ENCODE results near the gene BTBD10.

The BTBD10 gene

DNA sequence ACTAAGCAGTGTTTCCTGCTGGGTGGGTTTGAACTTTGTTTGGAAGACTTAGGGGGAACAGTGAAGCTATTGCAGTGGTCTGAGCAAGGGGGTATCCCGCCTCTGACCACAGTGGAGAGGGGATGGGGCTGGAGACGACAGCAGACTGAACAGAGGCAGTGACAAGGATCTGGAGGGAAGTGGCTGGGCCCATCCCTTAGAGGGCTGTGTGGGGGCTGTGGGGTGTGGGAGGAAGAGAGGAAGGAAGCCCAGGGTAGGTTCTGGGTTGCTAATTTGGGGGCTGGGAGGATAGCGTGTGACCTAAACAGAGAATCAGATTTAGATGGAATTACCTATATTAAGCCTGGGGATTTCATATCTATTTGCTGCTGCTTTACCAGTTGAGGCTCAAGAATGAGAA lies 114.7 kb downstream of the BTBD10 start:
- TF ChIP-seq, protein P1, sequence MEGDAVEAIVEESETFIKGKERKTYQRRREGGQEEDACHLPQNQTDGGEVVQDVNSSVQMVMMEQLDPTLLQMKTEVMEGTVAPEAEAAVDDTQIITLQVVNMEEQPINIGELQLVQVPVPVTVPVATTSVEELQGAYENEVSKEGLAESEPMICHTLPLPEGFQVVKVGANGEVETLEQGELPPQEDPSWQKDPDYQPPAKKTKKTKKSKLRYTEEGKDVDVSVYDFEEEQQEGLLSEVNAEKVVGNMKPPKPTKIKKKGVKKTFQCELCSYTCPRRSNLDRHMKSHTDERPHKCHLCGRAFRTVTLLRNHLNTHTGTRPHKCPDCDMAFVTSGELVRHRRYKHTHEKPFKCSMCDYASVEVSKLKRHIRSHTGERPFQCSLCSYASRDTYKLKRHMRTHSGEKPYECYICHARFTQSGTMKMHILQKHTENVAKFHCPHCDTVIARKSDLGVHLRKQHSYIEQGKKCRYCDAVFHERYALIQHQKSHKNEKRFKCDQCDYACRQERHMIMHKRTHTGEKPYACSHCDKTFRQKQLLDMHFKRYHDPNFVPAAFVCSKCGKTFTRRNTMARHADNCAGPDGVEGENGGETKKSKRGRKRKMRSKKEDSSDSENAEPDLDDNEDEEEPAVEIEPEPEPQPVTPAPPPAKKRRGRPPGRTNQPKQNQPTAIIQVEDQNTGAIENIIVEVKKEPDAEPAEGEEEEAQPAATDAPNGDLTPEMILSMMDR (IDR thresholded peaks at IDR 0.05; ENCODE audit: low read depth, low read length, missing control alignments): no peak
- no peaks in the 10 kb centered on the region for H3K27me3 ChIP-seq (replicated peaks)
- DNase-seq: no peak
- no peak overlapping the region for H3K4me3 ChIP-seq (ENCODE audit: low read depth, low read length)
- no peaks in the 10 kb centered on the region for H3K36me3 ChIP-seq (replicated peaks)
- H3K27ac ChIP-seq: no peak overlapping the region
- in situ Hi-C loops (cut with HindIII; ENCODE audit: low pct_ligation_motif_present, low sequenced_read_pairs): loop anchor here (25.0 kb wide), 1 partner anchor 136 kb away; no protein-coding TSS in a partner anchor

DNA sequence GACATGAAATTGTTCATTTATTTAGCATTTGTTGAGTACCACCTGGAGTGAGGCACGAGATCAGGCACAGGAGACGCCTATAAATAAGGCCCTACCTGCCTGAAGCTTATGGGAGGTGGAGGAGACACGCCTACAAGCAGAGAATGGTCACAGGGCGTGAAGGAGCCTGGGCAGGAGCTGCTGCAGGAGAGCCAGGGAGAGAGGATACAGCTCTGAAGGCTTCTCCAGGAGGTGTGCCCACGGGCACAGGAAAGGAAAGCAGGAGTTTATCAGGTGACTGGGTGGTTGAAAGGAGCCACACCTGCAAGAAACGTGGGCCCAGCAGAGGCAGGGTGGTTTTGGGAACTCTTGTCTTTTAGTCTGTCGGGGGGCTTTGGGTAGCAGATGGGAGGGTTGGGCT lies 115.1 kb downstream of the BTBD10 start:
- Histone ChIP-seq H3K36me3 (replicated peaks) (no peaks in the 10 kb centered on the region), H3K27ac (no peak overlapping the region), H3K27me3 (replicated peaks) (no peaks in the 10 kb centered on the region), H3K4me3 (ENCODE audit: low read depth, low read length) (no peak overlapping the region)
- no peak for DNase-seq
- TF ChIP-seq, protein P1 (IDR thresholded peaks at IDR 0.05; ENCODE audit: low read depth, low read length, missing control alignments): no peak
- in situ Hi-C loops (cut with HindIII; ENCODE audit: low pct_ligation_motif_present, low sequenced_read_pairs): loop anchor here (25.0 kb wide), 1 partner anchor 136 kb away; no protein-coding TSS in a partner anchor

DNA sequence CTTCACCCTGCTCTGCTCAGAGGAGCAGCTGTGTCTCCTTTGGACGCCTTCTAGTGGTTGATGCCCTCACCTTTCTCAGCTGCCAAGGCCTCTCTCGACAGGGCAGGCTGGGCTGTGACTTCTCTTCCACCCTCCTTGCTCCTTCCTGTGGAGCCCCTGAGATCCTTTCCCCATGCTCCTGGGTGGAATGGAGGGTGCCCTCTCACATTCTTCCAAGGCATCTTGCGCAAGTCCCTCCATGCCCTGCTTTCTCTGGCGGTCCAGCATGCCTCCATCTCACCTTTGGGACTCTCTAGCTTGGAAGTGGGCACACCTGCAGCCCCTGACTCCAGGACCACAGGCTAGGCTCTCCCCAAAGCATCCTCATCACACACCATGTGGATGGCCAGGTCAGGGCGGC lies 116.6 kb downstream of the BTBD10 start:
- no peaks in the 10 kb centered on the region for H3K27me3 ChIP-seq (replicated peaks)
- H3K4me3 ChIP-seq (ENCODE audit: low read depth, low read length): no peak overlapping the region
- TF ChIP-seq, protein P1 (IDR thresholded peaks at IDR 0.05; ENCODE audit: low read depth, low read length, missing control alignments): no peak
- no peak overlapping the region for H3K27ac ChIP-seq
- no peaks in the 10 kb centered on the region for H3K36me3 ChIP-seq (replicated peaks)
- in situ Hi-C loops (cut with HindIII; ENCODE audit: low pct_ligation_motif_present, low sequenced_read_pairs): loop anchor here (25.0 kb wide), 1 partner anchor 134 kb away; no protein-coding TSS in a partner anchor
- no peak for DNase-seq

DNA sequence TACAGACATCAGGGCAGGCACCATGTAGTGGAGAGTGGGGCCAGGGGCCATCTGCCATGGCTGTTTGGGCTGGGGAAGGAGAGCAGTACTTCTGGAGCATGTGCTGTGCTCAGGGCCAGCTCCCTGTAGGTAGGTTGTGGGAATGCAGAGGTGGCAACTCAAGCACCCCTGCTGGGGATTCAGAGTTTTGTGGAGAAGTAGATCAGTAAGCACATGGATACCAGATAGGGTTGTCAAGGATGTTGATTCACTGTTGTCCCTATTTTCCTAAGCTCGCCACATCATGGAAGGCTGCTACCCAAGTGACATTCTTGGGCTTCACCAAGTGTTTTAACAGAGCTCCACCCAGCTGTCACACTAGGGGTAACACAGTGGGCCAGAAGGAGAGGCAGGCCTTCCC lies 118.2 kb downstream of the BTBD10 start:
- DNase-seq: no peak
- TF ChIP-seq, protein P1 (IDR thresholded peaks at IDR 0.05; ENCODE audit: low read depth, low read length, missing control alignments): no peak
- Histone ChIP-seq H3K27me3 (replicated peaks) (no peaks in the 10 kb centered on the region), H3K4me3 (ENCODE audit: low read depth, low read length) (no peak overlapping the region), H3K36me3 (replicated peaks) (no peaks in the 10 kb centered on the region), H3K27ac (no peak overlapping the region)
- in situ Hi-C loops (cut with HindIII; ENCODE audit: low pct_ligation_motif_present, low sequenced_read_pairs): loop anchor here (25.0 kb wide), 1 partner anchor 133 kb away; no protein-coding TSS in a partner anchor

DNA sequence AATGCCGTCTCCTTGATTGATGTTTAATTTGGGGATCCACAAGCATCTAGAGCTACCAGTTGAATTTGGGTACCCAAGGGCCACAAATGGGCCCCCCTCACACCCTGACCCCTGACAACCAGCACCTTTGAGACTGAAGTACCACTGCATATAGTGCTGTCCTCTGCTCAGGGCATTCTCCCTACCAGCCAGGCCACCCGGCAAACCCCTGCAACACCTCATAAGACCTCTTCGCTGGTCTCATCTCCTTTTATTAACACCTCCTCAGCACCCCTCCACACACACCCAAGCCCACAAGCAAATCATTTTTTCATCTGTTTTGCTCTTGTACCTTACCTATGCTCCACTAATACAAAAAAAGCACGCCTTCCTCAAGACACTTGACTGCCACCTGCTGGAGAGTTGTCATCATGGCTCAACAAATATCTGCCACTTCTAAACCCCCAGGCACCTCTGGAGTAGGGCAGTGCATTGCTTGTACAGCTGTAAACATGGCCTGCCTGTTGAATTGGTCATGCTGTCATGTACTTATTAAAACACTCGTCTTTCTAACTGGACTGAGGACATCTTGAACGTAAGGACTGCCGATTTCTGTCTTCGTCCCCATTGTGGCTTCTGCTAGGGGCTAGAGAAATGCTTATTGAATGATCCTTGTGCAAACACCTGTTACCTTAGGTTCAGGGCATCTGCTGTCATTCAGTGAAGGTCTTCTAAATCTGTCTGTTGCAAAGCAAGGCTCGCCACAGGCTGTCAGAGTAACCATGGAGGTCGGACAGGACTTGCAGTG lies 118.9 kb downstream of the BTBD10 start:
- in situ Hi-C loops (cut with HindIII; ENCODE audit: low pct_ligation_motif_present, low sequenced_read_pairs): loop anchor here (25.0 kb wide), 1 partner anchor 132 kb away; no protein-coding TSS in a partner anchor
- Histone ChIP-seq H3K36me3 (replicated peaks) (no peaks in the 10 kb centered on the region), H3K27ac (no peak overlapping the region), H3K27me3 (replicated peaks) (no peaks in the 10 kb centered on the region), H3K4me3 (ENCODE audit: low read depth, low read length) (no peak overlapping the region)
- TF ChIP-seq, protein P1 (IDR thresholded peaks at IDR 0.05; ENCODE audit: low read depth, low read length, missing control alignments): peak; percentile 86
- DNase-seq: peak; percentile 62

All from brain microvascular endothelial cell (primary cell).